Transverse colon (tissue), 4 donors: ENCODE results near the gene HOXA10.

Experiments used
- EP300 ChIP-seq: sonication (generic); formaldehyde crosslinking; IDR thresholded peaks from one replicate; pipeline ENCODE4 v1.6.1; 2017; ENCODE audit warnings: antibody characterized with exemption, low read depth
- POLR2A ChIP-seq: fragments of 450-650 bp; IDR thresholded peaks from one replicate; pipeline ENCODE4 v1.6.1; 2016; ENCODE audit warnings: antibody characterized with exemption, mild to moderate bottlenecking, moderate library complexity
- POLR2AphosphoS5 ChIP-seq, 3 donors: sonication (generic); formaldehyde crosslinking; IDR thresholded peaks; one replicate each; pipeline ENCODE4 v1.6.1; 2016; ENCODE audit warnings: antibody characterized with exemption in 3 of 3
- TF ChIP-seq, protein P1 (sequence below), 5 experiments: fragments of 200-600 bp in 3 of 5; fragments of 450-650 bp in 2 of 5; sonication (generic) in 3 of 5; IDR thresholded peaks; 1 replicate in 2 of 5; 2 replicates in 3 of 5; pipeline ENCODE4 v1.5.1; 2016 to 2017; ENCODE audit warnings: antibody characterized with exemption in 5 of 5, inconsistent platforms in 3 of 5, mild to moderate bottlenecking in 2 of 5, moderate library complexity in 1 of 5

DNA sequence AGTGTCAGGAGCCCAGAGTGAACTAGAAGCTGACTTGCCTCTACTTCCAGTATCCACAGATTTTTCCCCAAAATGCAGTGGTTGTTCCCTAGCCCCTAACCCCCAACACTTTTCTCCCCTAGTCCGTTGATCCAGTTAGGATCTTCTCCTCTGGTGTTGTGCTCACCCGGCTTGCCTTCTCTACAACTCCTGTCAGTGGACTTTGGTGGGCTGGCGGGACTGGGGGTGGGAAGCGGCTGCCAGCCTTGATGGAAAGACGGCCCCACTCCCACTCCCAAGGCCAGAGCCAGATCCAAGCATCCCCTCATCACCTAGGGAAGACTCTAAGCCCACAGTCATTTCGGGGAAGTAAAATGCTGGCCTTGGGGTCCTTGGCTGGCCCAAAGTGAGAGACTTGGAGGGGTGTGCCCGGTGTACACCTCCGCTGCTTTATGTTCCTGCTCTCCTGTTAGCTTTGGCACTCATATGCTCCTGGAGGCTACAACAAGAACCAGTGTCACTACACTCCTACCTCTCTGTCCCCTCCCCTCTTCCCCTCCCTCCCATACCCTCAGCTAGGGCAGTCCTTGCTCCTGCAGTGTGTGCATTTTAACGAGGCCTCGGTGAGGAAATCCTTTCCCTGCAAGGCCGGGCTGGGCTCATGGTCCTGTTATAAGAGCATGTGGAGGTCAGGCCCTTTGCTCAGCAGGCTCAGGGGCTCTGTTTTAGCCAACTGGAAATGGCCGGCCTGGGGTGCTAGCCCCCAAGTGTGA, 930 bp upstream of the HOXA10 start:
- TF ChIP-seq, protein P1, sequence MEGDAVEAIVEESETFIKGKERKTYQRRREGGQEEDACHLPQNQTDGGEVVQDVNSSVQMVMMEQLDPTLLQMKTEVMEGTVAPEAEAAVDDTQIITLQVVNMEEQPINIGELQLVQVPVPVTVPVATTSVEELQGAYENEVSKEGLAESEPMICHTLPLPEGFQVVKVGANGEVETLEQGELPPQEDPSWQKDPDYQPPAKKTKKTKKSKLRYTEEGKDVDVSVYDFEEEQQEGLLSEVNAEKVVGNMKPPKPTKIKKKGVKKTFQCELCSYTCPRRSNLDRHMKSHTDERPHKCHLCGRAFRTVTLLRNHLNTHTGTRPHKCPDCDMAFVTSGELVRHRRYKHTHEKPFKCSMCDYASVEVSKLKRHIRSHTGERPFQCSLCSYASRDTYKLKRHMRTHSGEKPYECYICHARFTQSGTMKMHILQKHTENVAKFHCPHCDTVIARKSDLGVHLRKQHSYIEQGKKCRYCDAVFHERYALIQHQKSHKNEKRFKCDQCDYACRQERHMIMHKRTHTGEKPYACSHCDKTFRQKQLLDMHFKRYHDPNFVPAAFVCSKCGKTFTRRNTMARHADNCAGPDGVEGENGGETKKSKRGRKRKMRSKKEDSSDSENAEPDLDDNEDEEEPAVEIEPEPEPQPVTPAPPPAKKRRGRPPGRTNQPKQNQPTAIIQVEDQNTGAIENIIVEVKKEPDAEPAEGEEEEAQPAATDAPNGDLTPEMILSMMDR (IDR thresholded peaks at IDR 0.05): no peak
- TF ChIP-seq POLR2A (peak; percentile 96), POLR2AphosphoS5 (IDR thresholded peaks at IDR 0.05) (peak; percentile 94 to 97 (median 95)), EP300 (no peak)
